Colonic mucosa (tissue), 4 donors: ENCODE results near the gene BMPER. TPM values are rescaled to one million over a fixed set of nuclear protein-coding genes. Genes with fewer than 3 reads are reported as not detected.

ENCODE experiments used
- DNase-seq: peaks from one replicate; pipeline ENCODE4 v3.0.0-alpha.2; 2020
- H3K27ac ChIP-seq: fragments of 200-600 bp; one replicate; pipeline ENCODE4 v1.8.0; 2021
- H3K27me3 ChIP-seq: fragments of 200-600 bp; one replicate; pipeline ENCODE4 v1.8.0; 2021
- H3K36me3 ChIP-seq: fragments of 200-600 bp; one replicate; pipeline ENCODE4 v1.8.0; 2021
- H3K4me1 ChIP-seq: fragments of 200-600 bp; one replicate; pipeline ENCODE4 v1.8.0; 2021; ENCODE audit warnings: mild to moderate bottlenecking
- H3K4me3 ChIP-seq: fragments of 200-600 bp; one replicate; pipeline ENCODE4 v1.8.0; 2021
- H3K9ac ChIP-seq, 2 donors: one replicate each; pipeline ENCODE4 v1.7.0; 2013; ENCODE audit warnings: control low read depth in 2 of 2, low read depth in 2 of 2, low read length in 2 of 2
- H3K9me3 ChIP-seq: fragments of 200-600 bp; one replicate; pipeline ENCODE4 v1.8.0; 2021
- CTCF ChIP-seq: fragments of 200-600 bp; IDR thresholded peaks from one replicate; pipeline ENCODE4 v1.8.0; 2022; ENCODE audit warnings: antibody characterized with exemption, mild to moderate bottlenecking
- intact Hi-C: fragments of 100-400 bp; cut with DNase I; formaldehyde crosslinking; loops from one replicate; pipeline ENCODE4 v1.14.1; 2022
- total RNA-seq, 2 donors: library from RNA; stranded (reverse); fragmentation: NEBNext Ultra II Directional in 1 of 2; extraction: Animal tissue kit (Norgen Biotek cat#: 25700) in 1 of 2; gene quantifications; one replicate each; pipeline ENCODE4 v1.2.1, GENCODE V29; 2021
- donor health status: healthy.
- donor health status: DM: no; HTN: no; CAD: no.
- donor health status: DM: no; HTN: no; CAD: no.

Gene BMPER
- total RNA-seq, 2 donors from 2014 or later: 0.85 to 1.3 TPM

- no peaks in the 10 kb centered on the region for H3K27me3 ChIP-seq
- TF ChIP-seq CTCF: no peak
- H3K4me3 ChIP-seq: no peak overlapping the region
- intact Hi-C loops: no loop called here
- H3K9ac ChIP-seq: peak overlapping the region in 1 of 2 donors; percentile 38
- peak overlapping the region; percentile 48 for H3K27ac ChIP-seq
- no peaks in the 10 kb centered on the region for H3K36me3 ChIP-seq
- no peaks in the 10 kb centered on the region for H3K9me3 ChIP-seq
- H3K4me1 ChIP-seq: no peaks in the 10 kb centered on the region
- DNase-seq: no peak
Measured at GRCh38 chr7:34036972-34037792, 131.8 kb downstream of the BMPER start.

GRCh38 chr7:34038816-34039470 is 133.6 kb downstream of the BMPER start:
- intact Hi-C loops: no loop called here
- H3K9me3 ChIP-seq: no peaks in the 10 kb centered on the region
- no peak overlapping the region for H3K9ac ChIP-seq
- no peaks in the 10 kb centered on the region for H3K27me3 ChIP-seq
- no peak for DNase-seq
- H3K36me3 ChIP-seq: no peaks in the 10 kb centered on the region
- H3K27ac ChIP-seq: no peak overlapping the region
- TF ChIP-seq CTCF: no peak
- H3K4me1 ChIP-seq: no peaks in the 10 kb centered on the region
- H3K4me3 ChIP-seq: no peak overlapping the region

GRCh38 chr7:34041707-34042106 is 136.4 kb downstream of the BMPER start:
- DNase-seq: no peak
- Histone ChIP-seq H3K9ac (no peak overlapping the region), H3K27ac (no peak overlapping the region), H3K36me3 (no peaks in the 10 kb centered on the region), H3K4me1 (no peaks in the 10 kb centered on the region), H3K4me3 (no peak overlapping the region), H3K9me3 (no peaks in the 10 kb centered on the region), H3K27me3 (no peaks in the 10 kb centered on the region)
- intact Hi-C loops: no loop called here
- TF ChIP-seq CTCF: no peak

- no peaks in the 10 kb centered on the region for H3K36me3 ChIP-seq
- H3K27me3 ChIP-seq: no peaks in the 10 kb centered on the region
- H3K4me3 ChIP-seq: no peak overlapping the region
- H3K9ac ChIP-seq: no peak overlapping the region
- no peak for TF ChIP-seq CTCF
- no peak for DNase-seq
- H3K9me3 ChIP-seq: no peaks in the 10 kb centered on the region
- no peak overlapping the region for H3K27ac ChIP-seq
- intact Hi-C loops: no loop called here
- no peaks in the 10 kb centered on the region for H3K4me1 ChIP-seq
Measured at GRCh38 chr7:34042406-34042805, 137.1 kb downstream of the BMPER start.

GRCh38 chr7:34043461-34044305 is 138.3 kb downstream of the BMPER start:
- no peaks in the 10 kb centered on the region for H3K4me1 ChIP-seq
- no peaks in the 10 kb centered on the region for H3K9me3 ChIP-seq
- DNase-seq: no peak
- no peak overlapping the region for H3K4me3 ChIP-seq
- no peaks in the 10 kb centered on the region for H3K36me3 ChIP-seq
- no peak for TF ChIP-seq CTCF
- H3K27me3 ChIP-seq: no peaks in the 10 kb centered on the region
- intact Hi-C loops: no loop called here
- H3K9ac ChIP-seq: no peak overlapping the region
- H3K27ac ChIP-seq: no peak overlapping the region
